ENCODE data around the gene BANK1.

BANK1 gene, protein sequence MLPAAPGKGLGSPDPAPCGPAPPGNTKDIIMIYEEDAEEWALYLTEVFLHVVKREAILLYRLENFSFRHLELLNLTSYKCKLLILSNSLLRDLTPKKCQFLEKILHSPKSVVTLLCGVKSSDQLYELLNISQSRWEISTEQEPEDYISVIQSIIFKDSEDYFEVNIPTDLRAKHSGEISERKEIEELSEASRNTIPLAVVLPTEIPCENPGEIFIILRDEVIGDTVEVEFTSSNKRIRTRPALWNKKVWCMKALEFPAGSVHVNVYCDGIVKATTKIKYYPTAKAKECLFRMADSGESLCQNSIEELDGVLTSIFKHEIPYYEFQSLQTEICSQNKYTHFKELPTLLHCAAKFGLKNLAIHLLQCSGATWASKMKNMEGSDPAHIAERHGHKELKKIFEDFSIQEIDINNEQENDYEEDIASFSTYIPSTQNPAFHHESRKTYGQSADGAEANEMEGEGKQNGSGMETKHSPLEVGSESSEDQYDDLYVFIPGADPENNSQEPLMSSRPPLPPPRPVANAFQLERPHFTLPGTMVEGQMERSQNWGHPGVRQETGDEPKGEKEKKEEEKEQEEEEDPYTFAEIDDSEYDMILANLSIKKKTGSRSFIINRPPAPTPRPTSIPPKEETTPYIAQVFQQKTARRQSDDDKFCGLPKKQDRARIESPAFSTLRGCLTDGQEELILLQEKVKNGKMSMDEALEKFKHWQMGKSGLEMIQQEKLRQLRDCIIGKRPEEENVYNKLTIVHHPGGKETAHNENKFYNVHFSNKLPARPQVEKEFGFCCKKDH

DNA sequence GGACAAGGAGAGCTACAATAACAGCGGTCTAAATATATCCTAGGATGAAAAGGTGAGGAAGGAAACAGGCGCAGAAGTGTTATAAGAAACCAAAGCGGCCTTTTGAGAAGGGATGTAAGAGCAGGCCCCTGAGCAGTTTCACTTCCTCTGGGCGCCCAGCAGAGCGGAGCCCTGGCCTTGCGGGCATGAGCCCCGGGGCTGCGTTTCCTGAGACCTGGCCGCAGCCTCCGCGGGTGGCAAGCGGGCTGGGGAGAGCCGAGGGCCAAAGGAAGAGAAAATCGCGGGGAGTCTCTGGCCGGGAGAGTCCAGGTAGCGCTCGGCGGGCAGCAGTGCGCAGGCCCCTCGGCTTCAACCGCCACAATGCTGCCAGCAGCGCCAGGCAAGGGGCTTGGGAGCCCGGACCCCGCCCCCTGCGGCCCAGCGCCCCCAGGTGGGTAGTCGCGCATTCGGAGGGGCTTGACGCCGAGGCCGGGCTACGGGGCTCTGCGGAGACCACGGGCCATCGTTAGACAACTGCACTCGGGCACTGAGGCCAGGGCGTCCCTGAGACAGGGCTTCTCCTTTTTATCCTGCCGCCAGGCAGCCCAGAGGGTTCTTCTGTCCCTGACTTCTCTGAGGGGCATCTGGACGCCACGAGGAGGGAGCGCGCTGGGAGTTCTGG is at the start of gene BANK1:
TSS of gene BANK1 (plus strand) at position 210 of the 661 bp plus-strand sequence. CDS start at position 361, 151 bp downstream.
- DNase-seq (ENCODE audit: low read depth, low spot score): peak; percentile 59

DNA sequence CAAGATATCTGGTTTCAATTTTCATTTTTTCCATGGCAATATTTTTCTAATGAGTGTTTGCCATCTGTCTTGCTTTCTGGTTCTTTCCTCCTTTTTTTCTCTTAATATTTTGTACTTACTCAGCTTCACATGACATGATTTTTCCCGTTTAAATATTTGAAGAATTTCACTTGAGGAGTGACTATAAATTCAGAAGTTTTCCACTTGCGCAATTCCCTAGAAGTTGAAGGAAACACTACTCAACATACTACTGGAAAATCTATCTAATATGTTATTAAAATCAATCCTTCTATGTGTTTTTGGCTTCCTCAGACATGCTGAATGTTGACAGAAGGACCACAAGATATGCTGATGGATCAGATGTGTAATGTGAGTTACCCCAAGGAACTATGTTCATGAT is 36.8 kb upstream of the BANK1 start:
- DNase-seq (ENCODE audit: low read depth, low spot score): no peak

DNA sequence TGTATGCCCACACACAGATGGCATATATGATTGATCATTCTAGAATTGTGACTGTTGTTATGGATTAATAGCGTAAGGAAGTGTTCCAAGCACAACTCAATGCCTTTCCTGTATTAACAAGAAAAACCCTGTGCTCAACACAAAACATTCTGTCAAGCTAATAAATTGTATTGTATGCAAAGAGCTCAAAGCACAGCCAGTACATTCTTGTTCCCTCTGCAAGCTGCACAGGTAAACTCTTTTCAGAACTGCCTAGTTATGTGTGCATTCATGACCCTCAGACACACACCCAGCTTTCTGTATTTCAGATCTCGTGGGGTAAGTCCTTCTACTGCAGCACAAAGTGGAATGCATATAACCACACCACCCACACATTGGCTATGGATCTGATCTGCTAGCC is 34.3 kb upstream of the BANK1 start:
- DNase-seq (ENCODE audit: low read depth, low spot score): no peak

DNA sequence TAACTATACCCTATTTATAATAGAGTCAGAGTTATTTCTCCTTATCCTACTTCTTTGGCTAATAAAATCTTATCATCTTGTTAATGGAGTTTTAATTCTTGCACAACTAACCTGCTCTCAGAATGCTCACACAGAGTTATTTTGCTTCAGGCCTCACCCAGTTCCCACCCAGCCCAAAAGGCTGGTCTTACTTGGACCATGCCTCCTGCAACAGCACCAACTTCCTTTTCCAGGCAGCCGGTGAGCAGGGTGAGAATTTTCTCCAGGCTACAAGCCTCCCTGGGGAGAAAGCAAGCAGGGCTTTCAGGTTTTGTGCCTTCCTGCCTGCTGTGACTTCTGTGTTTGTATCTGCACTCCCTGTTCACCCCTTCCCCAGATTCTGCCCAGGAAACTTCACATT is 29.1 kb upstream of the BANK1 start:
- DNase-seq (ENCODE audit: low read depth, low spot score): no peak

DNA sequence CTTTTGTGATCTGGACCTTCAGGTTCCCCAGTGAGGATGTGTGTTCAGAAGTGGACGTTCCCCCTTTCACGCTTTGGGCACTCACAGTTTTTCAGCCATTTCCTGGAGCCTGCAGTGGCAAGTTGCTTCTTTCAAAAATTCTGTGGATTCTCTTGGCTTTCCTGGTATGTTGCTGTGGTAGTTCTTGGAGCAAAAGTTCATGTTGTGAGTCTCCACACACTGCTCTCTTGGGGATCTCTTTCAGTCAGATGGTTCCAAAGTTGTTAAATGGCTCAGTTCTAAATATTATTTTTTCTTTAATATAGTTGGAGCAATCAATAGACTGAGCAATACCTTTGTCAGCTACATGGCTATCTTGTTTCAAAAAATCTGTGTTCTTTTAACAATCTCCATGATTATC is 28.5 kb upstream of the BANK1 start:
- no peak for DNase-seq (ENCODE audit: low read depth, low spot score)

DNA sequence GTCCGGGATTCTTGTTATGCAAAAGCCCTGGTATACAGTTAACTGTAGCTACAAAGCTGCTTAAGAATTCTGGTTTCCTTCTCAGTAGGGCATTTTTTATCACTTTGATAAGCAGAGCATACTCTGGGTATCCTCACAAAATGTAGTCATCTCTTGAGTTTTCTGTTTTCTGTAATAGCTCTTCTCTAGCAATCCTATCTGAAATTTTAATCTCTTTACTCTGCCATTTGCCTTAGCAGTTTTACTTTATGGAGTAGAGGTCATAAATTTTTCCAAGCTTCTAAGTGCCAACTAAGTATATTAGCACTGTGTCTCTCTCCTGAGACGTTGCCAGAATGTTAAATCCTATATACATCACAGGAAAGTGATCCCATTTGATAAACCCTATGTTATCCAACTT is 28.0 kb upstream of the BANK1 start:
- DNase-seq (ENCODE audit: low read depth, low spot score): no peak

DNA sequence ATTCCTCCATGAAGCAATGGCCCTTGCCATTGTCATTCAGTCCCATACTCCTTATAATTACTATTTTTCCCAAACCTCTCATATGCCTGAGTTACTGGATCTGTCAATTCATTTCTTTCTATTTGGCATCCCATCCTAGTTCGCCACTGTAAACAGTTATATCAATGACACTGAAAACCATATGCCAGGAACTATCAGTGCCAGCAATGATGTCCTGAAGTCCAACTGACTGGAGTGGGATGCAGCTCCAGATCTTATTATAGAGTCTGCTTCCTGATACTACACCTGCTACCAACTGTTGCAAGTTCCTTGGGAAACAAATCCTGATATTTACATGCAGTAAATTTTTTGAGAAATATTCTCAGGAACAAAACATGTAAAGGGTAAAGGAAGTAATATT is 27.0 kb upstream of the BANK1 start:
- DNase-seq (ENCODE audit: low read depth, low spot score): no peak

DNA sequence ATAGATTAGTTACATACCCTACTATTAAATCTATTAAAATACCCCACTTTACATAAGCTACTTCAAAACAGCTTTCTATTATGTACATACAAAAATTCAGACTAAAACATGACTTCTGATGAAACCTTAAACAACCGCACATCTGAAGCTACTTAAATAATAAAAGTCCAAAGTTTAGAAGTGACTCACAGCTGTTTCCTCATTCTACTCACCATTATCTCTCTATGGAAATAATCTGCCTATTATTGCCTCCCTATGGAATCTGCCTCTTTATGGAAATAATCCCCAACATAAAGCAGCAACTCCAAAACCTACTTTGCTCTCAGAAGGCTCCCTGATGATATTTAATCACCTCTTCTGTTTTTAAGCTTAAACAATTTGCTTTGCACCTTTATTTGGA is 15.7 kb upstream of the BANK1 start:
- DNase-seq (ENCODE audit: low read depth, low spot score): no peak

DNA sequence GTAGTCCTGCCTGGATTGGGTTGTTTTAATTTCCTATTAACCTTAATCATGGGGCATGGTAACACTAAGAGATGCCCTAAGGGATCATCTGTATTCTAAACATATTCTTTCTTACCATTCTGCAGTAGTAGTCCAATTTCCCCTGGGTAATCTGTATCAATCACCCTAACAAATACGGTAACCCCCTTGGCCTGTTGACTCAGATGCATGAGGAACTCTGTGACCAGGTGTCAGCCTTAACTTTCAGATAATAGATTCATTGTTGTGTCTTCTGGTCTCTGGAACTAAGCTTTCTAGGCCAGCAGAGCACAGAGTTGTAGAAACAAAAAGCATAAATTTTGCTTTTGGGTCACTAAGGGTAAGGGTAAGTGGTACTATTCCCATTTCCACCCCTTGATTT is 13.1 kb upstream of the BANK1 start:
- DNase-seq (ENCODE audit: low read depth, low spot score): no peak

DNA sequence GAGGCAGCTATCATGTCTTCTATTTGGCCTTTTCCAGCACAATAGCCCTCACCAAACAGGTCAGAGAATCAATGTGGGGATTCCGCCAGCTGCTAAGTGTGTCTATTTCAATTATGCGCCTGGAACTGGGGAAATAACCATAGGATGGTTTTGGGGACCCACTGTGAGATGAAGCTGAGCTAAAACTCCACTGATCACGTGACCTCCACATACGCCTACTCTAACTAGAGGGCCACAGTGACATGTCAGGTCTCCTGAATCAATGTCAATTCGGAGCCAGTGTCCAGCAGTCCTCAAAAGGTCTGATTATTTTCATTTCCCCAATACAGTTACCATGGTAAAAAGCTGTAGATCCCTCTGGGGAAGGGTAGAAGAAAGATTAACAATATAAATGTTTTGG is 10.2 kb upstream of the BANK1 start:
- DNase-seq (ENCODE audit: low read depth, low spot score): no peak

DNA sequence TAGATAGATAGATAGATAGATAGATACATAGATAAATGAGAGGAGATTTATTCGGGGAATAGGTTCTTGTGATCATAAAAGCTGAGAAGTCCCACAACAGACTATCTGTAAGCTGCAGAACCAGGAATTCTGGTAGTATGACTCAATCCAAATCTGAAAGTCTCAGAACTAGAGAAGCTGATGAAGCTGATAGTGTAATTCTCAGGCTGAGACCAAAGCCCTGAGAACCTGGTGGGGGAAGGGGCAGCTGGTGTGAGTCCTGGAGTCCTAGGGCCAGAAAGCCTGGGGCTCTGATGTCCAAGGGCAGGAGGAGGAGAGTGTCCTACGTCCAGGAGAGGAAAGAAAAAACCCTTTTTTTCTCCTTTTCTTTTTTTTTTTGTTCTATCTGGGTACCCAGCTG is 8.0 kb upstream of the BANK1 start:
- DNase-seq (ENCODE audit: low read depth, low spot score): no peak

DNA sequence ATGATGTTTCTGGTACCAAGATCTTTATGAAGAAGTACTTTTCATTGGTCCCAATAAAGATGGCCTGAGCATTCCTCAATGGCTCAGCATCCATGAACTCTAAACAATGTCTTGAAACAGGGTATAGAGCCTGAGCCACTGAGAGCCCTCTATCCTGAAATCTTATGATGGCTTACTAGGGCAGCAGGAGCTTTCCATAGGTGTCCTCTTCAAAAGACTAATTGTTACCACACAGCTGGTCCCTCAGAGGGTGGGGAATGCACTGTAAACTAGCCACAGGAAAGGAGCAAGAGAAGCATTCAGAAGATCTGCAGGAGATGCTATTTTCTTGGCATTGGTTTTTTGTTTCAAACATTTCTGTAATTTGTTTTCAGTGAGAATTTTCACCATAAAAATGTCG is 5.6 kb upstream of the BANK1 start:
- DNase-seq (ENCODE audit: low read depth, low spot score): no peak

DNA sequence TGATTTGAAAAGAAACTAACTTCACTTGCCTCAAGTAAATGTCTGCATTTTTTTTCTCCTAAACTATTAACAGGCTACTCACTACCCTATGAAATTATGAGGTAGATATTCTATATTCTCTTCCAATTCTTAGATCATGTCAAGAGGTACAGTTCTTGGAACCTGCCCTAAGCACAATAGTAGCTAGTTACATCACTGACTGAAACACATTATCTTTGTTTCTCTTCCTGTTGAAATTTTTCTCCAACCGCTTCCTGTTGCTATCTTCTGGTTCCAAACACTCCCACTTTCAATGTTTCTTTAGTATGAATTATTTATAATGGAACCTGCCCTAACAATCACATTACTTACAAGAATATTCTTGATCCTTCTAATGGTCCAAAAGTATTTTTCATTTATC is 5.0 kb upstream of the BANK1 start:
- DNase-seq (ENCODE audit: low read depth, low spot score): no peak

DNA sequence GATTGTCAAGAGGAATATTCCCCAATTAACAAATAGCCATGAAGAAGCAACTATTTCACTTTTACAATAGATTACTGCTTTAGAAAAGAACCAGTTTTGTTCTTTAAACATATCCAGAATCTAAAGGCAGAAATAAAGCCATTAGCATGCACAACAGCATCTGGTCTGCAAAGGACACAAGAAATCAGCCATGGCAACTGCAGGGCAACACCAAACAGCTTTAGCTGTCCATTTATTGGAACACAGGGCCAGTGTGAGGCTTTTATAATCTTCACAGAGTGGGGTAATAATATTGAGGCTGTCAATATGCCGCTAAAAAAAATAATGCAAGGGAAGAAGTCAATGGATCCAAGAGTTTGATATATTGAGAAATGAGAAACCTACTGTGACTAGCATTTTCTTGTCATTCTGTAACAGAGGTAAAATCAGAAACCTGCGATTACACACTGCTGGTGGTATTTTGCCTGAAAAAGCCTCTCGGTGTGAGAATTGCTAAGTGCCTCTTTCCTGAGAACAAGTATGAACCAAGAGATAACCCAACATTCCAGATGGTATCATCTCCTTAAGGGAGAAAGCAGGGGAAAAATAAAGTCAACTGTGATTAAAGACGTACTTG is 2.7 kb upstream of the BANK1 start:
- DNase-seq (ENCODE audit: low read depth, low spot score): no peak

DNA sequence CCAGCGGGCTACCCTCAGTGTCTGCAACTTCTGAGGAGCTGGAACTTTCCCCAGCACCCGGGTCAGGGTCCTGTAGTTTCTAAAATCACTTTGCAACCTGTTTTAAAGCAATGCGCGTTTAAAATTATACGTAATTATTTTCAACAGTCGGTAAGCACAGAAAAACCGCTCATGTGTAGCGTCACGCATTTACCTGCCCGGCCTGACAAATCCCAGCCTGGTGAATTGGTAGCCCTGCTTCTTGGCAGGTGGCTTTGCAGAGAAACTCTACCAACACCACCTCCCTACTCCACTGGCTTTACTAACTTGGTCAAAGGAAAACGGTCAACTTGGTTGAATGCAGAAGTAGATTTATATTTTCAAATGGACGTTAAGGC is 640 bp downstream of the BANK1 start:
- no peak for DNase-seq (ENCODE audit: low read depth, low spot score)

DNA sequence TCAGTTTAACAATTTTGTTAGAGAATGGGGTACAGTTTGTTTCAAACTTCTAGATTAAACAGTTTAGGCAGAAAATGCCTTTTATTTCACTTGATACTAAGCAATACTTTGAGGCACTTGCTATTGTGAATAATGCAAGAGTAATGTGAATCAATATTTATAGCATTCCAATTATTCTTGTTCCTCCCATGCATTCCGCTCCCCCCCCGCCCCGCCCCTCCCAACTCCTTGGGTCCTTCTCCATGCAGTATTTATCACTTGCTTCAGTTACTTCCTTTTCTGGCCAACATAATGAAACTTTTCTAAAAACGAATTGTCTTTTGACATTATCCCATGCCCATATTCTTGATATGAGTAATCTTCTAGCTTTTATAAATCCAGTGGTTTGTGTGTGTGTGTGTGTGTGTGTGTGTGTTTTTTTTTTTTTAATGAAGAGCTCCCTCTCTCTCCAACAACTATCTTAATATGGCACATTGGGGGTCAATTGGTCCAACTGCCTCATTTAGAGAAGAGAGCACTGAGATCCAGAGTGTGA is 1.6 kb downstream of the BANK1 start:
- peak; percentile 41 for DNase-seq (ENCODE audit: low read depth, low spot score)

DNA sequence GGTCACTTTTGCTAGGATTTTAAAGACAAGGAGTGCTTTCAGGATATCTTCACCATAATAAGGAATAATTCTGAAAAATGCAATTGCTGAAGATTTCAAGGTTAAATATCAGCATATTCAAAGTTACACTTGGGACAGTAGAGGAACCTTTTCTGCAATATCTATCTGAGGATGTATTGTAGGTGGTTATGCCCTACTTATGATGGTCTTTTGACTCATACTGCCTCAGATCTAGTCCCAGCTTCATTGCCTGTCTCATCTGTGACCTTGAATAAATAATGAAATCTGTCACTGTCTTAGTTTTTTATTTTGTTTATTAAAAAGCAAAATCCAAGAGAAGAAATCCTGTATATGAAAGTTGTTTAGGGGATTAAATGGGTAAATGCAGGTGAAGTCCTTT is 2.9 kb downstream of the BANK1 start:
- DNase-seq (ENCODE audit: low read depth, low spot score): no peak

DNA sequence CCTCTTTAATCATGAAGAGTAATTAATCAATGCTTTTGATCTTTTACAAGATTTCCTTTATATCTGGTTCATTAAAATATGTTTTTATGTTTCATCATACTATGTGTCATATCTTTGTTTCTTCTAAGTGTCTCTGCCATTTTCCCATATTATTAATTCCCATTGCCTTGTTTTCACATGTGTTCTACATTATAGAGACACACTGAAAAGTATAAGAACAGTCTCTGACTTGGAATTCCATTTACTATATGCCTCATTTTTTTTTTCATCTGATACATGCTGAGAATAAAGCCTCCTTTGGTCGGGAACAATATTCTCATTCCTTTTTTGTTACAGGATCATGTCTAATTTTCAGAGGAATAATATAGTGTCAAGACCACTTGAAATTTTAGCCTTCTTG is 4.3 kb downstream of the BANK1 start:
- DNase-seq (ENCODE audit: low read depth, low spot score): no peak

DNA sequence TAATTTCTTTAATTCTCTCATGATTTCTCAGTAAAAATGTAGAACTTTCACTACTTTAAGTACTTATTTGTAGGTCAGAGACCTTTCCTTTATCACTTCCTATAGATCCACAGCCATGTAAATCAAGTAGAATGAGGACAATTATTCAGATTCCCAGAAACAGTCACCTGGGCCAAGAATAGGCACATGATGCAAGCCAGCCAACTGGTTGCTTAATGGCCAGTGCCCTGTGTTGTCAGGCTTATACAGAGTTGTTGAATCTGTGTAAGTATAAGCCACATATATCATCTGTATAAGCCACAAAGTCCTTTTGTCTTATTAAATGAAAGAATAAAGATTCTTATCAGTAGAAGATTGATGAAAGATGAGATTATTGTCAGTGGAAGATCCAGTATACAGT is 5.2 kb downstream of the BANK1 start:
- no peak for DNase-seq (ENCODE audit: low read depth, low spot score)

DNA sequence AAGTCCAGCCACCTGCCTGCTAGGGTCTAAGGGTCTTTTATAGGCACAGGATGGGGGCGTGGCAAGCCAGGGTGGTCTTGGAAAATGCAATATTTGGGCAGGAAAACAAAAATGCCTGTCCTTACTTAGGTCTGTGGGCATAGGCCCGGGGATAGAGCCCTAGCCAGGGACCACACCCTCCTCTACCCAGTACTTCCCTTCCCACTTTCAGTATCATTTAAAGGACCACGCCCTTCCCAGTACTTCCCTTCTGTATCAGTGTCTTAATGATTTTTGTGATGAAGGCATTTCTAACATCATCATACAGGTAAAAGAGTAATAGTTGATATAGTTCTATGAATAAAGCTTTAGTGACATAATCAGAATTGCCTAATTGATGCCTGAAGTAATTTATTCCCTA is 11.4 kb downstream of the BANK1 start:
- DNase-seq (ENCODE audit: low read depth, low spot score): no peak

DNA sequence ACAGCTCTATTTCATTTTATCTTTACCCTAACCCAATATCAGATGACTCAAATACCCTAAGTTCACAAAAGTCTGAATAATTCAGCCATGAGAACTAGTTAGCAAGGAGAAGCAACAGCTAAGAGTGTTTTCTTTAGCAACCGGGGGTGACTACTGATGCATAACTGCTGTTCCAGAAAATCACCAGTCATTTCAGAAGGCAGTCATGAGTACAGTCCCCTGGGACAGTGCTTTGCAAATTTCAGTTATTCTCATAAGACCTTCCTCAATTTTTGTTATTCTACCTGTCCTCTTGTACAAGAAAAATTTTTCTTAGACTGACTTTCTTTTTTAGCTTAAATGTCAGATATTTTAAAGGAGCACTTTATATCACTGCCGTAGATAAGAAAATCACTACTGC is 16.4 kb downstream of the BANK1 start:
- DNase-seq (ENCODE audit: low read depth, low spot score): peak; percentile 25

DNA sequence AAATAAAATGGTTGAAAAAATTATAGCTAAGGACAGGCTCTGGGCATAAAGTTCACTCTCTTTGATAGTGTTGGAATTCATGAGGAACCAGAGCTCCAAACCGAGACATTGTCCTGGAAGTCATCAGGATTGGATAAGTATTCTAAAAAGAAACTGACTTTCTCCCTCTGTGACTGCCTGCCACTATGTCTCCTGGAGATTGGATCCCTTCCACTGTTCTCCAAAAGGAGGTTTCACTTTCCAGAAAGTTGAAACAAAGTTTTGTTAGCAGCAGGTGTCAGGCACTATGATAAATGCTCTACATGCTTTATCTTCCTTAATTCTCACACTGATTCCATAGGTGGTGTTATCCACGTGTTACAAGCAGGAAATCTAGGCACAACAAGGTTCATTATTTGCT is 16.8 kb downstream of the BANK1 start:
- DNase-seq (ENCODE audit: low read depth, low spot score): no peak
